HG03378 (cell line): ENCODE results near the gene RASAL1.

Experiments used
- ATAC-seq: cut with Tn5 transposase; IDR thresholded peaks from one replicate; pipeline ENCODE4 v1.9.1; 2021; ENCODE audit warnings: mild to moderate bottlenecking, moderate library complexity; ENCODE audit not compliant: unreplicated experiment

The RASAL1 gene

DNA sequence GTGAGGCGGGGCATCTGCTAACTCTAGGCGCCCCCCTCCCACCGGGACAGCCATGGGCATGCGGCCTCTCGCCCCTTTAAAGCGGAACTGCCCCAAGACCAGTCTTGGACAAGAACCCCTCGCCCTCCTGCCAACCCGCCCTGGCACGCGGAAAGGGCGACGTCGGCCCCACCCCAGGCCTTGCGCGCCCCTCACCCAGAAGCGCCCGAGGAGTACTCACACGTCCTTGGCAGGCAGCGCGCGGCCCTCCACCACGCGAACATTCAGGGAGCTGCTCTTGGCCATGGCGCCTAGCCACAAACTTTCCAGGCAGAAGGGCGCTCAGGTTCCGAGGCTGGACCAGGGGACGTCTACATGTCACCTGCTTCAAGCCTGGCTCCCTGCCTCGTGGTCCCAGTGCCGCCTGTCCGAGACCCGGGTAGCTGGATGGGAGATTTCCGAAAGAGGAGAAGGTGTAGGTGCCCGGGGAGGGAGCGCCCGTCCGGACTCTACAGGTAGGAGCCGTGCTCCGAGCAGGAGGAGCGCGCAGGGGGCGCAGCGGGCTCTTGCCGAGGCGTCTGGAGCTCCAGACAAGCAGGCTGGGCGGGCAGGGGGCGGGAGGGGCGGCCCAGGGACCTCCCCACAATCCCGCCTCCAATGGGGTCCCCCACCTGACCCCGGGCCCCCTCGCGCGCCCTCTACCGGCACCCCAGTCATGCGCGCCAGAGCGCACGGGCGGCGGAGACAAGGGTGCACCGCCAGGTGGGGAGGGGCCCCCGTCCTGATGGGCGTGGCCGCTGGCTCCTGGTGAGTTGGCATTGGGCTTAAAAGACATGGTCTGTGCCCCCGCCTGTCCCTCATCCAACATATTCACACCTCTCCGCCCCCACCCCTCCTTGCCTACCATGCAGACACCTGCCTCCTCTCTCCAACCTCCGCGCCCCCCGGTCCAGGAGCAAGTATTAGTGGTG lies at the start of gene RASAL1:
RASAL1 (minus strand) TSS at position 584 of the 950 bp plus-strand sequence; CDS start at position 285, 299 bp downstream.
- ATAC-seq, result no peak

DNA sequence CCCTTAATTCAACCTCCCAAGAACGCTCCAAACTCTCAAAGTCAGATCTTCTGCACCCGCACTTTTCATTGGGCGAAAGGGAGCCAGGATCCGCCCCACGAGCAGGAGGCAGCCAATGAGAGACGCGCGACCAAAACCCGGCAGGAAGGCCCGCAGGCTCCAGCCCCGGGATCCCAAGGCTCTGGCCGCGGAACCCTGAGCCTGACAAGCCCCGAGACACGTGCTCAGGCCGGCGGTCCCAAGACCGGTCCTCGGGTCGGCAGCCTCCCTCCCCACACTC lies 49.3 kb upstream of the RASAL1 start:
- ATAC-seq, result peak; percentile 70

DNA sequence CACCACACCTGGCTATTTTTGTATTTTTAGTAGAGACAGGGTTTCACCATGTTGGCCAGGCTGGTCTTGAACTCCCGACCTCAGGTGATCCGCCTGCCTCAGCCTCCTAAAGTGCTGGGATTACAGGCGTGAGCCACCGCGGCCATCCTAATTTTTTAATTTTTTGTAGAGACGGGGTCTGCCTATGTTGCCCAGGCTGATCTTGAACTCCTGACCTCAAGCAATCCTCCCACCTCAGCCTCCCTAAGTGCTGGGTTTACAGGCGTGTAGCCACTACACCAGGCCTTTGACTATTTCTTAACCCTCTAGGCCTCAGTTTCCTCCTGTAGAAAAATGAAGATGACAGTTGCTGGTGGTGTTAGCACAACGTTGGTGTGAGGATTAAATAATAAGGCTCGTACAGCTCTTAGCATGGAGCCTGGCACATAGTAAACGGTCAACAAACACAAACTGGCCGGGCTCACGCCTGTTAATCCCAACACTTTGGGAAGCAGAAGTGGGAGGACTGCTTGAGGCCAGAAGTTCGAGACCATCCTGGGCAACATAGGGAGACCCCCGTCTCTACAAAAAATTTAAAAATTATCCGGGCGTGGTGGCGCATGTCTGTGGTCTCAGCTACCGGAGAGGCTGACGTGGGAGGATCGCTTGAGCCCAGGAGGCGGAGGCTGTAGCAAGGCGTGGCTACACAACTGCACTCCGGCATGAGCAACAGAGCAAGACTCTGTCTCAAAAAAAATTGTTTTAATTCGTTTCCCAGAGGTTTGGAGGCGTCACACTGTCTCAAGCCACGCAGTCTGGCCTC lies 48.7 kb upstream of the RASAL1 start:
- ATAC-seq, result peak; percentile 58

DNA sequence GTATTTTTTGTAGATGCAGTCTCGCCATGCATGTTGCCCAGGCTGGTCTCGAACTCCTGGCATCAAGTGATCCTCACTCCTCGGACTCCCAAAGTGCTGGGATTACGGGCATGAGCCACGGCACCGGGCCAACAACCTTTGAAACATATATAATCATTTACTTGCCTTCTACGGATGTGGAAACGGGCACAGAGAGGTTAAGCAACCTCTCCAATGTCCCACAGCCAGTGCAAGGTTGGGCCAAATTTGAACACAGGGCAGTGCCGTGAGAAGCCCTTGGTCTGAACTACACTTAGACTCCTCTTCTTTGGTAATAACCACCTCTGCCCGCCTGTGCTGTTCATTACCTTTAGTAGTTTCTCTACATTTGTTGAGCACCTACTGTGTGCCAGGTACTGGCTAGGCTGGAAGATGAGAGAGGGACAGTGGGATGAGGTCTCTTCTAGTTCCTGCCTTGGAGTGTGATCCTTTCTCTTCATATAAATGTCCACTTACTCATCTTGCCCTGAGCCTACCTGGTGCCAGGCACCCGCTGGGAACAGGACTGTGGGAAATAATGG lies 47.5 kb upstream of the RASAL1 start:
- ATAC-seq, result no peak

- ATAC-seq, result no peak
These were observed 46.4 kb upstream of the RASAL1 start for GRCh38 chr12:113181975-113182374.

DNA sequence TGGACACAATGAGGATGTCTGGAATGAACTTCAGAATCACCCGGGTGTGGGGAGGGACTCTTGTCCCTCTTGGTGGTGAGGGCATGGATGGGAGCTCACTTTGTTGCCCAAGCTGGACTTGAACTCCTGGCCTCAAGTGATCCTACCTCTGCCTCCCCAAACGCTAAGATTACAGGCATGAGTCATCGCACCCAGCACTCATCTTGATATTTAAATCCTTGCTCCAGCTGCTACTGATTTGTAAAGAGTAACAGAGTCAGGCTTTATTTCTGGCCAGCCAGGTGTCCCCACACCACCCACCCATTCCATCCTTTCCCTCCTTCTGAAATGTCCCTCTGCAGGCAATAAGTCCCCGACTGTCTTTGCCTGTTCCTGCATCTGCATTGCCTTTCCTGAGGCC lies 44.8 kb upstream of the RASAL1 start:
- no peak for ATAC-seq

DNA sequence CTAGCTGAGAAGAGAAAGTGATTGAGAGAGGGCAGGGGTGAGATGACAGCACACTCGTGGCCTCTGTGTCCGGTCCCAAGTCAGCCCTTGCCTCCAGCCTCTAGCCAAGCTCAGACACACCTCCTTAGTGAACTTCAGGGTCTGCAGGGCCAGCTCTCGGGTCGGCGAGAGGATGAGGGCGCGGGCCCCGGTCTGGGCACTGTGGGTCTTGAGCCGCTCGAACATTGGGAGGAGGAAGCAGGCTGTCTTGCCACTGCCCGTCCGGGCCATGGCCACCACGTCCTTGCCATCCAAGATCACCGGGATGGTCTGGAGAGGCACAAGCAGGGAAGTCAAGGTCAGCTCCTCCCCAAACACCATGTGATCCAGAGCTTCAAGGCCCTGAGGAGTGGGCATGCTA lies 43.5 kb upstream of the RASAL1 start:
- ATAC-seq, result no peak

DNA sequence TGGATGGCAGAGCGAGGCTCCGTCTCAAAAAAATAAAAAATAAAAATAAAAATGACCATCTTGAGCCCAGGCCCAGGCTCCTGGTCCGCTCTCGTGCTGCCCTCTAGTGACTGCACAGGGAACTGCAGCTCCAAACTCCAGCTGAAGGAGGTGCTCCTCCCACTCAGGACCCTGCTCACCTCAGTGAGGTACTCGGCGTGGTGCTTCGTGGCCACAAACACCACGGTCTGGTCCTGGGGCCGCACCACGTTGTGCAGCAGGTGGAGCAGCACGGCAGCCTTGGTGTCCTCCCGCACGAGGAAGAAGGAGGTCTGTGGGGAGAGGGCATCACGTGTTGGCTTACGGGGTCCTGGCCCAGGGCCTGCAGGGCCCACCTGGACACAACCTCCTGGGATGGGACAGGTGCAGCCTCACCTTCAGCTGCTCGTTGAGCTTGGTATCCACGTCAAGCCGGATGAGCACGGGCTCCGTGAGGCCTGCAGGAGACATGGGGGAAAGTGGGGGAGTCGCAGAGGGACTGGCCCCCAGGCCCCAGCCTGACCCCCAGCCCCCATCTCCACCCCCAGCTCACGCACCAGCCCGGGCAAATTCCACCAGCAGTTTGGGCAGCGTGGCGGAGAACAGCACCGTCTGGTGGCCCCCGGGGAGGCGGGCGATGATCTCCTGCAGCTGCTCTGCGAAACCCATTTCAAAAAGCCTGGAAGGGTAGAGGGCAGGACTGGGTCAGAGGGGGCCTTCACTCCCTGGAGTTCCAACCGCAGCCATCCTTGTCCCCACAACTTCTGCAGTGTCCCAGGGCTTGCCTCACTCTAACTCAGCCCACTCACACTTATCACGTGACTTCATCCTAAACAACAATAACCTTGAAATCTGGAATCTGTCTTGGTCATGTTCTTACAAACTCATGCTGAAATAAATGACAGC lies 39.2 kb upstream of the RASAL1 start:
- ATAC-seq, result peak; percentile 45

DNA sequence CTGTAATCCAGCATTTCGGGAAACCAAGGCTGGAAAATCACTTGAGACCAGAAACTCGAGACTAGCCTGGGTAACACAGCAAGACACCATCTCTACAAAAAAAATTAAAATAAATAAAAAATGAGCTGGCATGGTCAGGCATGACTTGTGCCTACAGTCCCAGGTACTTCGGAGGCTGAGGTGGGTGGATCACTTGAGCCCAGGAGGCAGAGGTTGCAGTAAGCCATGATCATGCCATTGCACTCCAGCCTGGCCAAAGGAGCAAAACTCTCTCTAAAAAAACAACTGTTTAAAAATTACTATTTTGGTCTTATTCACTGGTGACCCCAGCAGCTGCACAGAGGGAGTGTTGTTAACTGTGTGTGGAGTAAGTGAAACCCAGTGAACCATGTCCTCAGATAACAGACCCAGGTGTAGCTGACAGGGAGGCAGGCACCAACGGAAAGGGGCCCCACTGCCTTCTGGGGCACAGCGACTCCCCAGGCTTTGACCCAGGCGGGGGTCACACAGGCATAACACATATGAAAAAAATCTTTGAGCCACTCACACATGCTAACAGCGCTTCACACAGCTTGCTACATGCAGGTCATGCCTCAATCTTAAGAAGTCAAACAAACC lies 37.6 kb upstream of the RASAL1 start:
- ATAC-seq, result no peak

GRCh38 chr12:113172185-113172584 lies 36.6 kb upstream of the RASAL1 start:
- ATAC-seq, result no peak

DNA sequence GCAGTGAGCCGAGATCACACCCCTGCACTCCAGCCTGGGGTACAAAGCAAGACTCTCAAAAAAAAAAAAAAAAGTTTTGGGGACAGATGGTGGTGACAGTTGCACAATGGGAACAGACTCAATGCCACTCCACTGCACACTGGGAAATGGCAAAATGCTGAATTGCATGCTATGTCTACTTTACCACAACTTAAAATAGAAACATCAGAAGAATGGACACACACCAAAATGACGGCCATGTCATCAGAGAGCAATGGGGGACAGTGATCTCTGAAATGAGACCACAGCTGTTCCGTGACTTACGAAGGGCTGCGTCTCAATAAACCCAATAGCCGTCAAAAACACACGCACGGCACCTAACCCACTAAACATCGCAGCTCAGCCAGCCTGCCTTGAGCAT lies 36.0 kb upstream of the RASAL1 start:
- no peak for ATAC-seq

GRCh38 chr12:113170926-113171325 lies 35.4 kb upstream of the RASAL1 start:
- ATAC-seq, result no peak

DNA sequence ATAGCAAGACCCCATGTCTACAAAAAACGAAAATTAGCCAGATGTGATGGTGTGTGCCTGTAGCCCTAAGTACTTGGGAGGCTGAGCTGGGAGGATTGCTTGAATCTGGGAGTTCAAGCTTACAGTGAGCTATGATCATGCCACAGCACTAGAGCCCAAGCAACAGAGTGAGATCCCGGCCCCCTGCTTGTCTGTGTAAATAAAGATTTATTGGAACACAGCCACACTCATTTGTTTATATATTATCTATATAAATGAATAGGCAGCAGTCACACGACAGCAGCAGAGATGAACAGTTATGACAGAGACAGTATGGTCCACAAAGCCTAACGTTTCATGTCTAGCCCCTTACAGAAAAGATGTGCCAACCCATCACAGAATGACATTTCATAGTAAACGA lies 34.9 kb upstream of the RASAL1 start:
- ATAC-seq, result no peak

DNA sequence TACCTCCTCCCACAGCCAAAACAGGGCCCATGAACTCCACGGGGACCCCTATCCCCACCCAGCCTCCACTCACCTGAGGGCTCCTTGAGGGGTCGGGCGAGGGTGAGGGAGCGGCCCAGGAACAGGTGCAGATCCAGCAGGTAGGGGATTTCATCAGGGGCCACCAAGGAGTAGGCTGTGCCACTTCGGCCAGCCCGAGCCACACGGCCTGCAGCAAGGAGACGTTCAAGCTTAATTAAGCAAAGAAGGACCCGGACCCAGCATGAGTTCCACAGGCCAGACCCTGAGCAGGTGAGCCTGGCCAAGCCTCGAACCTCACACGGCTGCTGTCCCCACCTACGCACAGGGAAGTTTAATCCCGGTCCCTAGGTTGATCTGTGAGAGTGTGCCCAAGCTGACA lies 34.1 kb upstream of the RASAL1 start:
- ATAC-seq, result no peak

DNA sequence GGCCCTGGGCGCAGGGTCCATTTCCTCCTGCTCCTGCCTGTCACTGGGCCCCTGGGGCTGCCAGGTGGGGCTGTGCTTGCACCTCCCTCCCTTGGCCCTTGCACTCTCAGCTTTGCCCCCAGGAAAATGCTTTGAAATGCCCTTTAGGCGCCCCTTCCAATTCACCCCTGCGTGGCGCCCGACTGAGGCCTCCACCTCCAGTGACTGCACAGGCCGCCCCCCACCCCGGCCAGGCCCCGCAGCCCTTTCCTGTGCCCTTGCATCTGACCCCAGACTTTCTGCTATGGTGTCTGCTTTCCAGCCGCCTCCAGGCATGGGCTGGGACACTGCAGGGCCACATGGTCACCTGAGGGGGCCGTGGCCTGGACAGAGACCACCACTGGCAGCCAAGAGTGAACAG lies 32.3 kb upstream of the RASAL1 start:
- no peak for ATAC-seq

GRCh38 chr12:113165521-113166450 lies 30.2 kb upstream of the RASAL1 start:
- no peak for ATAC-seq

- ATAC-seq, result no peak
These were observed 28.5 kb upstream of the RASAL1 start for GRCh38 chr12:113164014-113164413.

GRCh38 chr12:113163030-113163360 lies 27.4 kb upstream of the RASAL1 start:
- no peak for ATAC-seq
